ENCODE measurements around the gene TMEM131L. TPM values are rescaled to one million over a fixed set of nuclear protein-coding genes. Genes with fewer than 3 reads are reported as not detected.
"Not testable (repeated sequence)": the region's sequence is repeated elsewhere in the genome, so short reads cannot be mapped to it uniquely, and the experiment has no call there.

TMEM131L gene
- total RNA-seq, 1 donor from 2014 or later, result 60.2 TPM

DNA sequence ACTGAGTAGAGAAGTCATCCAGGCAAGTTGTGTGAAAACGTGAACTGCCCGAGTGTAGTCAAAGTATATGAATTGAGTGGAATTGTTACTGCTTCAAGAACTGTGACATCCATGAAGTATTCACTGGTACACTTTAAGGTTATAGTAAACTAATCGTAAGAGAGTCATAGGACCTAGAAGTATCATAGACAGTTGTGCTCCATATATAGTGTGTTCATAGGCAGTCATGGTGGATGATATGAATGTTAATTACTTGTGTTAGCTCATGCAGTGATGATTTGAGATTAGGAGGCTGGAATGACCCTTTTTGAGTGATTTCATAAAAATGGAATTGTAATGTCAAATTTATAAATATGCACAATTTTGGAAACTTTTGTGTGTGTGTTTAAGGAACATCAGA lies 136.6 kb downstream of the TMEM131L start:
- Mint-ChIP-seq H3K36me3 (ENCODE audit: unreplicated experiment) (peaks cover 12% of the 10 kb centered on the region), H3K4me1 (ENCODE audit: low read depth, unreplicated experiment) (no peaks in the 10 kb centered on the region)

DNA sequence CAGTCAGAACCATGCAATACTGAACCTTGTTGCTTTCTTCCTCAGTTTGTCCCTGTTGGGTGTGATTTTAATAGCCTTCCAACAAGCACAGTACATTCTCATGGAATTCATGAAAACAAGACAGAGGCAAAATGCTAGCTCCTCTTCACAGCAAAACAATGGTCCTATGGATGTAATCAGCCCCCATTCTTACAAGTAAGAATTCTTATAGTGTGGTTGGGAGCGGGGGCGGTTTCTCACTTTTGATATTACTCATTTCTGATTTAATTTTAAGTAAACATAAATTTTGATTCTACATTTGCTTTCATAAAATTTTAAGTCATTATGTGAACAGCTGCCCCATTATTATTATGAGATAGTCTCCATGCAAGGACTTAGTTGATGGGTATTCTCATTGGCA lies 137.1 kb downstream of the TMEM131L start:
- H3K27me3 Mint-ChIP-seq (ENCODE audit: unreplicated experiment), result peaks cover 4% of the 10 kb centered on the region
- peaks cover 4% of the 10 kb centered on the region for H3K9me3 Mint-ChIP-seq (ENCODE audit: unreplicated experiment)
- H3K4me3 Mint-ChIP-seq (ENCODE audit: unreplicated experiment), result no peak overlapping the region
- H3K36me3 Mint-ChIP-seq (ENCODE audit: unreplicated experiment), result peaks cover 12% of the 10 kb centered on the region
- DNase-seq, result no peak
- no peak overlapping the region for H3K27ac Mint-ChIP-seq (ENCODE audit: unreplicated experiment)
- no peaks in the 10 kb centered on the region for H3K4me1 Mint-ChIP-seq (ENCODE audit: low read depth, unreplicated experiment)
- TF ChIP-seq, protein P1, sequence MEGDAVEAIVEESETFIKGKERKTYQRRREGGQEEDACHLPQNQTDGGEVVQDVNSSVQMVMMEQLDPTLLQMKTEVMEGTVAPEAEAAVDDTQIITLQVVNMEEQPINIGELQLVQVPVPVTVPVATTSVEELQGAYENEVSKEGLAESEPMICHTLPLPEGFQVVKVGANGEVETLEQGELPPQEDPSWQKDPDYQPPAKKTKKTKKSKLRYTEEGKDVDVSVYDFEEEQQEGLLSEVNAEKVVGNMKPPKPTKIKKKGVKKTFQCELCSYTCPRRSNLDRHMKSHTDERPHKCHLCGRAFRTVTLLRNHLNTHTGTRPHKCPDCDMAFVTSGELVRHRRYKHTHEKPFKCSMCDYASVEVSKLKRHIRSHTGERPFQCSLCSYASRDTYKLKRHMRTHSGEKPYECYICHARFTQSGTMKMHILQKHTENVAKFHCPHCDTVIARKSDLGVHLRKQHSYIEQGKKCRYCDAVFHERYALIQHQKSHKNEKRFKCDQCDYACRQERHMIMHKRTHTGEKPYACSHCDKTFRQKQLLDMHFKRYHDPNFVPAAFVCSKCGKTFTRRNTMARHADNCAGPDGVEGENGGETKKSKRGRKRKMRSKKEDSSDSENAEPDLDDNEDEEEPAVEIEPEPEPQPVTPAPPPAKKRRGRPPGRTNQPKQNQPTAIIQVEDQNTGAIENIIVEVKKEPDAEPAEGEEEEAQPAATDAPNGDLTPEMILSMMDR (IDR thresholded peaks at IDR 0.05; ENCODE audit: partially characterized antibody, unreplicated experiment), result no peak

More for the DNA sequence above, 136.6 kb downstream of the TMEM131L start:
- TF ChIP-seq, protein P1 (IDR thresholded peaks at IDR 0.05; ENCODE audit: partially characterized antibody, unreplicated experiment), result no peak
- Mint-ChIP-seq H3K4me3 (ENCODE audit: unreplicated experiment) (no peak overlapping the region), H3K27ac (ENCODE audit: unreplicated experiment) (peak overlapping the region; percentile 26), H3K9me3 (ENCODE audit: unreplicated experiment) (peaks cover 4% of the 10 kb centered on the region), H3K27me3 (ENCODE audit: unreplicated experiment) (peaks cover 4% of the 10 kb centered on the region)
- no peak for DNase-seq

DNA sequence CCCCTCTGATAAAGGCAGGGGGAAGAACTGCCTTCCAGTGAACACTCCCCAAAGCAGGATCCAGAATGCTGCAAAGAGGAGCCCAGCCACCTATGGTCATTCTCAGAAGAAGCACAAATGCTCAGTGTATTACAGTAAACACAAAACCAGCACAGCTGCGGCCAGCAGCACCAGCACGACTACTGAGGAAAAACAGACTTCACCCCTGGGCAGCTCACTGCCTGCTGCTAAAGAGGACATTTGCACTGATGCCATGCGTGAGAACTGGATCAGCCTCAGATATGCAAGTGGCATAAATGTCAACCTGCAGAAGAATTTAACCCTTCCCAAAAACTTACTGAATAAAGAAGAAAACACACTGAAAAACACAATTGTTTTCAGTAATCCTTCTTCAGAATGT lies 137.7 kb downstream of the TMEM131L start:
- no peak for DNase-seq
- H3K27ac Mint-ChIP-seq (ENCODE audit: unreplicated experiment), result no peak overlapping the region

DNA sequence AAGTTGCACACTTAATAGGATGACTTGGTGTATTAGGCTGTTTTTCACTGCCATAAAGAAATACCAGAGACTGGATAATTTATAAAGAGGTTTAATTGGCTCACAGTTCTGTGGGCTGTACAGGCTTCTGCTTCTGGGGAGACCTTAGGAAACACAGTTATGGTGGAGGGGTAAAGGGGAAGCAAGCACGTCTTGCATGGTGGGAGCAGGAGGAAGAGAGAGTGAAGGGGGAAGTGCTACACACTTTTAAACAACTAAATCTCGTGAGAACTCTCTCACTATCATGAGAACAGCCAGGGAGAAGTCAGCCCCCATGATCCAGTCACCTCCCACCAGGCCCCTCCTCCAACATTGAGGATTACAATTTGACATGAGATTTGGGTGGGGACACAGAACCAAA lies 142.9 kb downstream of the TMEM131L start:
- not testable (repeated sequence) for H3K27ac Mint-ChIP-seq (ENCODE audit: unreplicated experiment)

More for the DNA sequence above, 137.7 kb downstream of the TMEM131L start:
- Mint-ChIP-seq H3K4me1 (ENCODE audit: low read depth, unreplicated experiment) (no peaks in the 10 kb centered on the region), H3K9me3 (ENCODE audit: unreplicated experiment) (peaks cover 4% of the 10 kb centered on the region), H3K4me3 (ENCODE audit: unreplicated experiment) (no peak overlapping the region), H3K36me3 (ENCODE audit: unreplicated experiment) (peaks cover 6% of the 10 kb centered on the region), H3K27me3 (ENCODE audit: unreplicated experiment) (peaks cover 4% of the 10 kb centered on the region)
- TF ChIP-seq, protein P1 (IDR thresholded peaks at IDR 0.05; ENCODE audit: partially characterized antibody, unreplicated experiment), result no peak

DNA sequence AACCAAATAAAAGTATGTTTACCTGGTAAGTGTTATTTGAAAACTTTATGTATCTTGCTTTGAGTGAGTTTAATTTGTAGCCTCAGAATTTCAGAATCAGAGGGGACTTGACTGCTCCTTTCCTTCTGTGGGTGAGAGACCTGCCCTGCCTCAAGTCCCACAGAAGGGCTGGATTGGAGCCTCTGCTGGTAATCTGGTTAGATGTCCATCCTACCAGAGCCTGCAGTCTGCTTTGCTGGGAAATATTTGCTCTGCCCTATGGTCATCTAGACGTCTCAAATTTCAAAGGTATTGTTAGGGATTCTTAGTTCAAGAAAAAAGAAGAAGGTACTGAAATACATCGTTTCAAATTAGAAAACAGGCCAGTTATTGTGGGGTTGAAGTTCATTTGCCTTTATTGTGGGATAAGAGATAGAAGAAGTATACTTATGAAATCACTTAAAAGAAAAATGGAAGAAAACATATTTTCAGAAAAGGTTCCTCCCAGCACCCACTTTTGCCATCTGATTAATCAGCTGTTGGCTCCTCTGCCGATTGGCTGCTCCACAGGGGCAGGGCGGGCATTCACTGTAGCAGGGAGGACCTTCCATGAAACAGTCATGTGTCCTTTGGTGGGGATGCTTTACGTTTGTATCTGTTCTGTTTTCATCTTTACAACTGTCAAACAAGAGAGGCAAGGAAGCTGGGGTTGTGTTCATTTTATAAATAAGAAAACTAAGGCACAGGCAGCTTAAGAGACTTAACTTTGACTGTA lies 144.6 kb downstream of the TMEM131L start:
- H3K36me3 Mint-ChIP-seq (ENCODE audit: unreplicated experiment), result peaks cover 12% of the 10 kb centered on the region
- H3K4me1 Mint-ChIP-seq (ENCODE audit: low read depth, unreplicated experiment), result no peaks in the 10 kb centered on the region
- peaks cover 3% of the 10 kb centered on the region for H3K9me3 Mint-ChIP-seq (ENCODE audit: unreplicated experiment)
- no peak overlapping the region for H3K27ac Mint-ChIP-seq (ENCODE audit: unreplicated experiment)
- peaks cover 1% of the 10 kb centered on the region for H3K27me3 Mint-ChIP-seq (ENCODE audit: unreplicated experiment)
- TF ChIP-seq, protein P1 (IDR thresholded peaks at IDR 0.05; ENCODE audit: partially characterized antibody, unreplicated experiment), result no peak
- H3K4me3 Mint-ChIP-seq (ENCODE audit: unreplicated experiment), result no peak overlapping the region
- DNase-seq, result no peak

More for the DNA sequence above, 142.9 kb downstream of the TMEM131L start:
- not testable (repeated sequence) for H3K9me3 Mint-ChIP-seq (ENCODE audit: unreplicated experiment); DNase-seq; H3K4me1 Mint-ChIP-seq (ENCODE audit: low read depth, unreplicated experiment); H3K4me3 Mint-ChIP-seq (ENCODE audit: unreplicated experiment); H3K36me3 Mint-ChIP-seq (ENCODE audit: unreplicated experiment); H3K27me3 Mint-ChIP-seq (ENCODE audit: unreplicated experiment)
